Smooth muscle cell (in vitro differentiated cells): ENCODE data around the gene CIB4. TPM values are rescaled to one million over a fixed set of nuclear protein-coding genes. Genes with fewer than 3 reads are reported as not detected.

Source experiments
- DNase-seq: peaks from one replicate; lab custom pipeline; 2025; ENCODE audit not compliant: unreplicated experiment; lab: John Stamatoyannopoulos, UW
- H2AFZ ChIP-seq: fragments of 200-600 bp; sonication (generic); 2 replicates; pipeline ENCODE4 v1.6.0; 2016; ENCODE audit warnings: antibody characterized with exemption, low read depth, mild to moderate bottlenecking
- H3F3A ChIP-seq: fragments of 200-600 bp; sonication (generic); 2 replicates; pipeline ENCODE4 v1.6.0; 2017; ENCODE audit warnings: antibody characterized with exemption, low read depth
- H3K27ac ChIP-seq: fragments of 200-600 bp; sonication (generic); 2 replicates; pipeline ENCODE4 v1.5.1; 2016; ENCODE audit warnings: low read depth, mild to moderate bottlenecking
- H3K27me3 ChIP-seq: fragments of 200-600 bp; sonication (generic); 2 replicates; pipeline ENCODE4 v1.6.1; 2016; ENCODE audit warnings: low read depth, mild to moderate bottlenecking
- H3K36me3 ChIP-seq: fragments of 200-600 bp; sonication (generic); 2 replicates; pipeline ENCODE4 v1.5.1; 2016; ENCODE audit warnings: low read depth
- H3K4me1 ChIP-seq: fragments of 200-600 bp; sonication (generic); 2 replicates; pipeline ENCODE4 v1.5.1; 2016; ENCODE audit warnings: low read depth
- H3K4me2 ChIP-seq: fragments of 200-600 bp; sonication (generic); 2 replicates; pipeline ENCODE4 v1.6.0; 2016; ENCODE audit warnings: mild to moderate bottlenecking
- H3K4me3 ChIP-seq: fragments of 200-600 bp; sonication (generic); 2 replicates; pipeline ENCODE4 v1.5.1; 2016; ENCODE audit warnings: mild to moderate bottlenecking
- H3K79me2 ChIP-seq: fragments of 200-600 bp; sonication (generic); 2 replicates; pipeline ENCODE4 v1.6.0; 2016; ENCODE audit warnings: low read depth, mild to moderate bottlenecking
- H3K9ac ChIP-seq: fragments of 200-600 bp; sonication (generic); 2 replicates; pipeline ENCODE4 v1.6.0; 2016; ENCODE audit warnings: low read depth
- H3K9me3 ChIP-seq: fragments of 200-600 bp; sonication (generic); replicated peaks from 2 replicates; pipeline ENCODE4 v1.5.1; 2016; ENCODE audit warnings: low read depth
- H4K20me1 ChIP-seq: fragments of 200-600 bp; sonication (generic); 2 replicates; pipeline ENCODE4 v1.6.0; 2016; ENCODE audit warnings: low read depth
- CTCF ChIP-seq: fragments of 200-600 bp; sonication (generic); IDR thresholded peaks from 2 replicates; pipeline ENCODE4 v1.5.1; 2017; ENCODE audit warnings: borderline replicate concordance, mild to moderate bottlenecking, antibody characterized with exemption; ENCODE audit not compliant: insufficient read depth, poor library complexity, severe bottlenecking
- WGBS: methylation state at CpG from one replicate; pipeline ENCODE4 v1.1.7; 2016; ENCODE audit warnings: low lambda C conversion rate; 5-methylcytosine and 5-hydroxymethylcytosine counted together
- polyA plus RNA-seq: library from polyadenylated mRNA; unstranded; fragments of >200 nt; fragmentation: Nextera tagmentation; extraction: Ambion mirVana; gene quantifications from 2 replicates; pipeline ENCODE4 v1.2.1, GENCODE V29; 2016
- total RNA-seq: library from RNA; depleted of rRNA; stranded (reverse); fragments of >200 nt; gene quantifications from 2 replicates; pipeline ENCODE4 v1.2.3, GENCODE V29; 2014

CIB4 gene
- total and polyA plus RNA-seq, 2 experiments from 2014 or later: not detected

GRCh38 chr2:26576565-26577441 lies 64.4 kb downstream of the CIB4 start:
- Histone ChIP-seq H2AFZ (no peak overlapping the region), H3F3A (no peaks in the 10 kb centered on the region), H3K27ac (no peak overlapping the region), H3K36me3 (no peaks in the 10 kb centered on the region), H4K20me1 (no peaks in the 10 kb centered on the region), H3K4me1 (no peaks in the 10 kb centered on the region), H3K27me3 (peaks cover 17% of the 10 kb centered on the region), H3K4me2 (no peak overlapping the region), H3K79me2 (no peaks in the 10 kb centered on the region), H3K9ac (no peak overlapping the region), H3K4me3 (no peak overlapping the region), H3K9me3 (no peaks in the 10 kb centered on the region)
- no peak for TF ChIP-seq CTCF
- WGBS: 81% methylated on average over 17 of the region's 17 CpGs
- DNase-seq: no peak

- Histone ChIP-seq H3K9ac (no peak overlapping the region), H3K4me3 (no peak overlapping the region), H3K4me1 (no peaks in the 10 kb centered on the region), H3K9me3 (no peaks in the 10 kb centered on the region), H4K20me1 (no peaks in the 10 kb centered on the region), H3K4me2 (no peak overlapping the region), H3K79me2 (no peaks in the 10 kb centered on the region), H3K27me3 (peaks cover 22% of the 10 kb centered on the region), H3K27ac (no peak overlapping the region), H2AFZ (no peak overlapping the region), H3F3A (no peaks in the 10 kb centered on the region), H3K36me3 (no peaks in the 10 kb centered on the region)
- no peak for TF ChIP-seq CTCF
- WGBS: 90% methylated on average over 17 of the region's 17 CpGs
- no peak for DNase-seq
Measured at GRCh38 chr2:26575836-26576564, 65.2 kb downstream of the CIB4 start.

GRCh38 chr2:26574900-26575560 lies 66.1 kb downstream of the CIB4 start:
- WGBS: 91% methylated on average over 17 of the region's 17 CpGs
- no peaks in the 10 kb centered on the region for H4K20me1 ChIP-seq
- no peak overlapping the region for H3K9ac ChIP-seq
- no peak overlapping the region for H3K4me3 ChIP-seq
- H3K27ac ChIP-seq: no peak overlapping the region
- peaks cover 22% of the 10 kb centered on the region for H3K27me3 ChIP-seq
- no peaks in the 10 kb centered on the region for H3K9me3 ChIP-seq
- no peaks in the 10 kb centered on the region for H3F3A ChIP-seq
- H2AFZ ChIP-seq: no peak overlapping the region
- H3K79me2 ChIP-seq: no peaks in the 10 kb centered on the region
- no peaks in the 10 kb centered on the region for H3K36me3 ChIP-seq
- TF ChIP-seq CTCF: no peak
- no peak overlapping the region for H3K4me2 ChIP-seq
- no peak for DNase-seq
- no peaks in the 10 kb centered on the region for H3K4me1 ChIP-seq
